ENCODE measurements around the gene PFN4.
A peak's percentile ranks its signal among the peaks of the same experiment; 100 is the strongest.

Gene PFN4

GRCh38 chr2:24087032-24087431 is 36.1 kb downstream of the PFN4 start:
- Histone ChIP-seq H4K20me1 (ENCODE audit: insufficient read depth, low read length) (no peaks in the 10 kb centered on the region), H2AFZ (ENCODE audit: low read length) (no peak overlapping the region), H3K9ac (ENCODE audit: low read length) (no peak overlapping the region), H3K27me3 (replicated peaks; ENCODE audit: insufficient read depth, low read length) (no peaks in the 10 kb centered on the region), H3K9me3 (replicated peaks; ENCODE audit: insufficient read depth, low read length) (no peaks in the 10 kb centered on the region), H3K4me2 (ENCODE audit: low read depth, low read length) (no peak overlapping the region), H3K9me2 (replicated peaks; ENCODE audit: insufficient read depth, low read length) (no peaks in the 10 kb centered on the region), H3K4me3 (ENCODE audit: low read length) (no peak overlapping the region), H3K4me1 (ENCODE audit: low read length) (peaks cover 9% of the 10 kb centered on the region; the same call in 1 of the 2 replicates), H3F3A (ENCODE audit: insufficient read depth, low read length) (peaks cover 18% of the 10 kb centered on the region; the same call in 1 of the 2 replicates), H3K79me2 (ENCODE audit: low read length) (no peaks in the 10 kb centered on the region), H3K36me3 (replicated peaks; ENCODE audit: insufficient read depth, low read length) (no peaks in the 10 kb centered on the region), H3K27ac (ENCODE audit: low read length) (no peak overlapping the region)
- DNase-seq, result no peak
- TF ChIP-seq EZH2 (optimal IDR thresholded peaks at IDR 0.05; ENCODE audit: low read depth, low read length) (no peak), EZH2phosphoT487 (IDR thresholded peaks at IDR 0.05; ENCODE audit: low read length) (no peak), CTCF (IDR thresholded peaks at IDR 0.05; ENCODE audit: low read length) (no peak)

- H3K4me1 ChIP-seq (ENCODE audit: low read length), result peaks cover 9% of the 10 kb centered on the region; the same call in 1 of the 2 replicates
- DNase-seq, result no peak
- no peak overlapping the region for H3K4me3 ChIP-seq (ENCODE audit: low read length)
- H3K27me3 ChIP-seq (replicated peaks; ENCODE audit: insufficient read depth, low read length), result no peaks in the 10 kb centered on the region
- H3K9me2 ChIP-seq (replicated peaks; ENCODE audit: insufficient read depth, low read length), result no peaks in the 10 kb centered on the region
- H4K20me1 ChIP-seq (ENCODE audit: insufficient read depth, low read length), result no peaks in the 10 kb centered on the region
- no peak overlapping the region for H3K27ac ChIP-seq (ENCODE audit: low read length)
- no peak overlapping the region for H3K4me2 ChIP-seq (ENCODE audit: low read depth, low read length)
- no peak overlapping the region for H3K9ac ChIP-seq (ENCODE audit: low read length)
- no peaks in the 10 kb centered on the region for H3K36me3 ChIP-seq (replicated peaks; ENCODE audit: insufficient read depth, low read length)
- H3K9me3 ChIP-seq (replicated peaks; ENCODE audit: insufficient read depth, low read length), result no peaks in the 10 kb centered on the region
- H3K79me2 ChIP-seq (ENCODE audit: low read length), result no peaks in the 10 kb centered on the region
- no peak for TF ChIP-seq EZH2phosphoT487 (IDR thresholded peaks at IDR 0.05; ENCODE audit: low read length)
- no peak for TF ChIP-seq EZH2 (optimal IDR thresholded peaks at IDR 0.05; ENCODE audit: low read depth, low read length)
- TF ChIP-seq CTCF (IDR thresholded peaks at IDR 0.05; ENCODE audit: low read length), result no peak
- peaks cover 18% of the 10 kb centered on the region; the same call in 1 of the 2 replicates for H3F3A ChIP-seq (ENCODE audit: insufficient read depth, low read length)
- no peak overlapping the region for H2AFZ ChIP-seq (ENCODE audit: low read length)
Measured at GRCh38 chr2:24086241-24086640, 36.9 kb downstream of the PFN4 start.

- peak overlapping the region; percentile 69; the same call in 1 of the 2 replicates for H3K9ac ChIP-seq (ENCODE audit: low read length)
- no peaks in the 10 kb centered on the region for H3K79me2 ChIP-seq (ENCODE audit: low read length)
- peaks cover 9% of the 10 kb centered on the region; the same call in 1 of the 2 replicates for H3K4me1 ChIP-seq (ENCODE audit: low read length)
- H3K4me2 ChIP-seq (ENCODE audit: low read depth, low read length), result peak overlapping the region; percentile 81
- peaks cover 18% of the 10 kb centered on the region; the same call in 1 of the 2 replicates for H3F3A ChIP-seq (ENCODE audit: insufficient read depth, low read length)
- no peaks in the 10 kb centered on the region for H3K36me3 ChIP-seq (replicated peaks; ENCODE audit: insufficient read depth, low read length)
- DNase-seq, result no peak
- no peak for TF ChIP-seq CTCF (IDR thresholded peaks at IDR 0.05; ENCODE audit: low read length)
- TF ChIP-seq EZH2phosphoT487 (IDR thresholded peaks at IDR 0.05; ENCODE audit: low read length), result no peak
- TF ChIP-seq EZH2 (optimal IDR thresholded peaks at IDR 0.05; ENCODE audit: low read depth, low read length), result no peak
- no peaks in the 10 kb centered on the region for H4K20me1 ChIP-seq (ENCODE audit: insufficient read depth, low read length)
- H3K27ac ChIP-seq (ENCODE audit: low read length), result peak overlapping the region; percentile 70; the same call in 1 of the 2 replicates
- H3K27me3 ChIP-seq (replicated peaks; ENCODE audit: insufficient read depth, low read length), result no peaks in the 10 kb centered on the region
- H3K9me3 ChIP-seq (replicated peaks; ENCODE audit: insufficient read depth, low read length), result no peaks in the 10 kb centered on the region
- H3K9me2 ChIP-seq (replicated peaks; ENCODE audit: insufficient read depth, low read length), result no peaks in the 10 kb centered on the region
- H3K4me3 ChIP-seq (ENCODE audit: low read length), result peak overlapping the region; percentile 89
- H2AFZ ChIP-seq (ENCODE audit: low read length), result peak overlapping the region; percentile 95
Measured at GRCh38 chr2:24085200-24085489, 38.0 kb downstream of the PFN4 start.

Measured in MM.1S (cell line).